ENCODE measurements around the gene IKBKE. TPM values are rescaled to one million over a fixed set of nuclear protein-coding genes. Genes with fewer than 3 reads are reported as not detected.

Gene IKBKE
- total and polyA plus RNA-seq, 10 of the 15 experiments (the other 5 are each of a cell fraction or from before 2014, with no cell fraction given) = 12.8 to 35.1 (median 23.1) TPM

GRCh38 chr1:206544562-206545257, 74.4 kb downstream of the IKBKE start (continued):
- TF ChIP-seq NKRF (conservative IDR thresholded peaks at IDR 0.05) = no peak
- TF ChIP-seq PML (IDR thresholded peaks at IDR 0.05; ENCODE audit: low read length) = no peak
- no peak for TF ChIP-seq MTA3 (IDR thresholded peaks at IDR 0.05; ENCODE audit: borderline replicate concordance, low read length)
- no peak for TF ChIP-seq HSF1 (IDR thresholded peaks at IDR 0.05; ENCODE audit: low read depth, low read length)
- TF ChIP-seq RAD51 (IDR thresholded peaks at IDR 0.05) = 0 out of 2 replicates have a peak, but pooled peaks have one; percentile 40
- no peak for TF ChIP-seq STAT1 (conservative IDR thresholded peaks at IDR 0.05)
- TF ChIP-seq SIN3A (IDR thresholded peaks at IDR 0.05; ENCODE audit: low read depth, low read length) = no peak
- no peak for TF ChIP-seq CBX5 (IDR thresholded peaks at IDR 0.05; ENCODE audit: low read depth)
- TF ChIP-seq EZH2 (IDR thresholded peaks at IDR 0.05; ENCODE audit: borderline replicate concordance, control insufficient read depth, low read depth, low read length) = no peak
- no peak; the same call in 1 of the 2 replicates for TF ChIP-seq USF2 (IDR thresholded peaks at IDR 0.05; ENCODE audit: borderline replicate concordance, low read depth, low read length)
- no peak for TF ChIP-seq FOXK2 (IDR thresholded peaks at IDR 0.05)
- TF ChIP-seq MXI1 (IDR thresholded peaks at IDR 0.05; ENCODE audit: low read depth, low read length) = 0 out of 2 replicates have a peak, but pooled peaks have one; percentile 50
- no peak for TF ChIP-seq SMAD5 (IDR thresholded peaks at IDR 0.05; ENCODE audit: low read depth)
- no peak for TF ChIP-seq JUND (IDR thresholded peaks at IDR 0.05; ENCODE audit: low read depth, low read length)
- TF ChIP-seq E2F8 (IDR thresholded peaks at IDR 0.05; ENCODE audit: low read depth, partially characterized antibody) = no peak
- no peak for TF ChIP-seq ETV6 (conservative IDR thresholded peaks at IDR 0.05 in 1 of 2, IDR thresholded peaks at IDR 0.05 in 1 of 2; ENCODE audit: borderline replicate concordance in 1 of 2, low read depth in 1 of 2)
- TF ChIP-seq FOS (IDR thresholded peaks at IDR 0.05; ENCODE audit: borderline replicate concordance, extremely low read depth, insufficient read length) = no peak
- TF ChIP-seq NFYB (IDR thresholded peaks at IDR 0.05; ENCODE audit: insufficient read depth, low read depth, low read length) = no peak
- no peak for TF ChIP-seq ATF7 (IDR thresholded peaks at IDR 0.05; ENCODE audit: low read depth)
- no peak for TF ChIP-seq IKZF2 (IDR thresholded peaks at IDR 0.05)
- TF ChIP-seq NR2C2 (IDR thresholded peaks at IDR 0.05; ENCODE audit: borderline replicate concordance, control insufficient read depth, insufficient read length, low read depth) = no peak
- TF ChIP-seq CEBPB (IDR thresholded peaks at IDR 0.05; ENCODE audit: borderline replicate concordance in 1 of 2, low read depth in 2 of 2, low read length in 2 of 2) = no peak
- no peak for TF ChIP-seq PAX8 (IDR thresholded peaks at IDR 0.05)
- no peak for TF ChIP-seq NRF1 (conservative IDR thresholded peaks at IDR 0.05; ENCODE audit: low read depth, low read length)

All from GM12878 (cell line).